ENCODE results near the gene ASS1. TPM values are rescaled to one million over a fixed set of nuclear protein-coding genes. Genes with fewer than 3 reads are reported as not detected.

ASS1 gene
- total RNA-seq, 1 experiment from 2014 or later = 83.0 TPM

DNA sequence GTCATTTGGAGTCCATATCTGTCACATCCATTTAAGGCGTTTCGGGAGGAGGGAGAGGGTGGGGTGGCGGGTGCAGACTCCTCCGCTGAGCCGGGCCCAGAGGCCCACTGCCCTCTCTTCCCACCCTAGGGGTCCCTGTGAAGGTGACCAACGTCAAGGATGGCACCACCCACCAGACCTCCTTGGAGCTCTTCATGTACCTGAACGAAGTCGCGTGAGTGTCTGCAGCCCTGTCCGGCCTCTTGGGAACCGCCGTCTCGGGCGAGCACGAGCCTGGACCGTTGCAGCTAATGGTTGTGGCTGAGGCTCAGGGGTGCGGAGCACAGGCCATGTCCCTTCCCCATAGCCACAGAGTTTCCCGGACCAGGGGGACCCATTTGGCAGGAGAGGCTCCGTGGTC is 34.8 kb downstream of the ASS1 start:
- intact Hi-C loops (cut with micrococcal nuclease) = no loop called here
- DNase-seq = no peak
- Histone ChIP-seq H3K4me3 (ENCODE audit: low read length) (no peak overlapping the region), H3K9me2 (replicated peaks; ENCODE audit: low read length) (no peaks in the 10 kb centered on the region), H2AFZ (ENCODE audit: low read length) (no peak overlapping the region), H3K9me3 (ENCODE audit: low read length) (no peaks in the 10 kb centered on the region), H3K9ac (ENCODE audit: low read length) (no peak overlapping the region), H3K27me3 (ENCODE audit: low read length) (no peaks in the 10 kb centered on the region), H4K20me1 (ENCODE audit: low read length) (no peaks in the 10 kb centered on the region), H3K4me1 (ENCODE audit: insufficient read depth, low read length) (no peaks in the 10 kb centered on the region), H3K27ac (ENCODE audit: low read length) (no peak overlapping the region), H3K36me3 (ENCODE audit: low read depth, low read length) (no peaks in the 10 kb centered on the region), H3K79me2 (ENCODE audit: low read length) (no peaks in the 10 kb centered on the region), H3F3A (ENCODE audit: low read length, unreplicated experiment) (no peaks in the 10 kb centered on the region), H3K4me2 (ENCODE audit: low read length) (no peak overlapping the region)
- POLR2A ChIA-PET (ENCODE audit: unreplicated experiment) = no interaction called here
- no TSS peak for BruUV-seq (replicated peaks)
- TF ChIP-seq EZH2 (IDR thresholded peaks at IDR 0.05; ENCODE audit: low read length, unreplicated experiment) (no peak), EZH2phosphoT487 (IDR thresholded peaks at IDR 0.05; ENCODE audit: borderline replicate concordance, low read length) (no peak)
- TF ChIP-seq, protein P1, sequence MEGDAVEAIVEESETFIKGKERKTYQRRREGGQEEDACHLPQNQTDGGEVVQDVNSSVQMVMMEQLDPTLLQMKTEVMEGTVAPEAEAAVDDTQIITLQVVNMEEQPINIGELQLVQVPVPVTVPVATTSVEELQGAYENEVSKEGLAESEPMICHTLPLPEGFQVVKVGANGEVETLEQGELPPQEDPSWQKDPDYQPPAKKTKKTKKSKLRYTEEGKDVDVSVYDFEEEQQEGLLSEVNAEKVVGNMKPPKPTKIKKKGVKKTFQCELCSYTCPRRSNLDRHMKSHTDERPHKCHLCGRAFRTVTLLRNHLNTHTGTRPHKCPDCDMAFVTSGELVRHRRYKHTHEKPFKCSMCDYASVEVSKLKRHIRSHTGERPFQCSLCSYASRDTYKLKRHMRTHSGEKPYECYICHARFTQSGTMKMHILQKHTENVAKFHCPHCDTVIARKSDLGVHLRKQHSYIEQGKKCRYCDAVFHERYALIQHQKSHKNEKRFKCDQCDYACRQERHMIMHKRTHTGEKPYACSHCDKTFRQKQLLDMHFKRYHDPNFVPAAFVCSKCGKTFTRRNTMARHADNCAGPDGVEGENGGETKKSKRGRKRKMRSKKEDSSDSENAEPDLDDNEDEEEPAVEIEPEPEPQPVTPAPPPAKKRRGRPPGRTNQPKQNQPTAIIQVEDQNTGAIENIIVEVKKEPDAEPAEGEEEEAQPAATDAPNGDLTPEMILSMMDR (conservative IDR thresholded peaks at IDR 0.05; ENCODE audit: low read depth, low read length) = no peak
- no peak for ATAC-seq
- CTCF ChIA-PET = no interaction called here

DNA sequence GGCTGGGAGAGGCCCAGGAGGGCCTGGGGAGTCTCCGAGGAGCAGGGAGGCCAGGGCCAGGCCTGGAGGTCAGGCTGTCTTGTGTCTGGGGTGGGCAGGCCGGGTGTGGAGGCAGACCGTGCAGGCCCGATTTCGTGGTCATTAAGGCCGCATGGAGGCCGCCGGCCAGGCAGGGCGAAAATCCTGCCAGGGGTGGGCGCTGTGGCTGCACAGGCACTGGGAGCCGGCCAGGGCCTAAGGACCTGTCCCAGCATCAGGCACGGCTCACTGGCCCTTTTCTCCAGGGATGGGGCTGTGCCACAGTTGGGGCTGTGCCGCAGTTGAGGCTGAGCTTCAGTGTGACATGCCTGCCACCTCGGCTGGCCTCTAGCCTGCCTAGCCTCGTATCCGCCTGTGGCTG is 35.9 kb downstream of the ASS1 start:
- Histone ChIP-seq H3F3A (ENCODE audit: low read length, unreplicated experiment) (no peaks in the 10 kb centered on the region), H4K20me1 (ENCODE audit: low read length) (no peaks in the 10 kb centered on the region), H3K4me1 (ENCODE audit: insufficient read depth, low read length) (no peaks in the 10 kb centered on the region), H3K27me3 (ENCODE audit: low read length) (no peaks in the 10 kb centered on the region), H3K4me3 (ENCODE audit: low read length) (no peak overlapping the region), H3K4me2 (ENCODE audit: low read length) (no peak overlapping the region), H3K79me2 (ENCODE audit: low read length) (no peaks in the 10 kb centered on the region), H3K36me3 (ENCODE audit: low read depth, low read length) (no peaks in the 10 kb centered on the region), H3K9me2 (replicated peaks; ENCODE audit: low read length) (no peaks in the 10 kb centered on the region), H3K9ac (ENCODE audit: low read length) (no peak overlapping the region), H3K9me3 (ENCODE audit: low read length) (no peaks in the 10 kb centered on the region), H3K27ac (ENCODE audit: low read length) (no peak overlapping the region), H2AFZ (ENCODE audit: low read length) (no peak overlapping the region)
- no TSS peak for BruUV-seq (replicated peaks)
- no peak for ATAC-seq
- no peak for DNase-seq
- TF ChIP-seq EZH2 (IDR thresholded peaks at IDR 0.05; ENCODE audit: low read length, unreplicated experiment) (no peak), EZH2phosphoT487 (IDR thresholded peaks at IDR 0.05; ENCODE audit: borderline replicate concordance, low read length) (no peak)
- TF ChIP-seq, protein P1 (conservative IDR thresholded peaks at IDR 0.05; ENCODE audit: low read depth, low read length) = peak; percentile 32; the same call in 1 of the 2 replicates
- ChIA-PET CTCF (no interaction called here), POLR2A (ENCODE audit: unreplicated experiment) (no interaction called here)
- intact Hi-C loops (cut with micrococcal nuclease) = no loop called here

DNA sequence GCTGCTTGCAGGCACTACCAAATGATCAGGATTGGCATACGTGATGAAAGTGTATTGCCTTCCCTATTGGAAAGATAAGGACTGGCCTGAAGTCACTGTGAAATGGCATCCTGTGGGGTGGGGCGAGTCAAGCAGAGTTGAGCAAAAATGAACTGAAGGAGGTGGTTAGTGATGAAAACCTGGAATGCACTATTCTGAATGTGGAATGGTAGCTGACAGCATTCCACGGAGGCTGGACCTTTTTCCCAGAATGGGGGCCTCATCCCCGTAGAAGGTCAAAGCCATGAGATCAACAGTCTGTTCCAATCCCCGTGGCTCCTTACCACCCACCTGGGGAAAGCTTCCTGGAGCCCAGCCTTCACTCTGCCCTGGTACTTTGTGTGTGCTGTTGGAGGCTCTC is 37.7 kb downstream of the ASS1 start:
- no peak overlapping the region for H3K4me2 ChIP-seq (ENCODE audit: low read length)
- H4K20me1 ChIP-seq (ENCODE audit: low read length) = no peaks in the 10 kb centered on the region
- H2AFZ ChIP-seq (ENCODE audit: low read length) = no peak overlapping the region
- H3F3A ChIP-seq (ENCODE audit: low read length, unreplicated experiment) = no peaks in the 10 kb centered on the region
- H3K9me2 ChIP-seq (replicated peaks; ENCODE audit: low read length) = no peaks in the 10 kb centered on the region
- no peaks in the 10 kb centered on the region for H3K36me3 ChIP-seq (ENCODE audit: low read depth, low read length)
- no peak overlapping the region for H3K9ac ChIP-seq (ENCODE audit: low read length)
- no peak overlapping the region for H3K4me3 ChIP-seq (ENCODE audit: low read length)
- H3K4me1 ChIP-seq (ENCODE audit: insufficient read depth, low read length) = no peaks in the 10 kb centered on the region
- ATAC-seq (no peak), DNase-seq (no peak)
- H3K27ac ChIP-seq (ENCODE audit: low read length) = no peak overlapping the region
- no peaks in the 10 kb centered on the region for H3K79me2 ChIP-seq (ENCODE audit: low read length)
- H3K27me3 ChIP-seq (ENCODE audit: low read length) = no peaks in the 10 kb centered on the region
- H3K9me3 ChIP-seq (ENCODE audit: low read length) = no peaks in the 10 kb centered on the region
- TF ChIP-seq EZH2phosphoT487 (IDR thresholded peaks at IDR 0.05; ENCODE audit: borderline replicate concordance, low read length) (no peak), EZH2 (IDR thresholded peaks at IDR 0.05; ENCODE audit: low read length, unreplicated experiment) (no peak)
- TF ChIP-seq, protein P1 (conservative IDR thresholded peaks at IDR 0.05; ENCODE audit: low read depth, low read length) = no peak
- BruUV-seq (replicated peaks) = no TSS peak
- intact Hi-C loops (cut with micrococcal nuclease) = no loop called here
- ChIA-PET CTCF (no interaction called here), POLR2A (ENCODE audit: unreplicated experiment) (no interaction called here)
